ENCODE data around the gene LIPM.

Gene LIPM, protein sequence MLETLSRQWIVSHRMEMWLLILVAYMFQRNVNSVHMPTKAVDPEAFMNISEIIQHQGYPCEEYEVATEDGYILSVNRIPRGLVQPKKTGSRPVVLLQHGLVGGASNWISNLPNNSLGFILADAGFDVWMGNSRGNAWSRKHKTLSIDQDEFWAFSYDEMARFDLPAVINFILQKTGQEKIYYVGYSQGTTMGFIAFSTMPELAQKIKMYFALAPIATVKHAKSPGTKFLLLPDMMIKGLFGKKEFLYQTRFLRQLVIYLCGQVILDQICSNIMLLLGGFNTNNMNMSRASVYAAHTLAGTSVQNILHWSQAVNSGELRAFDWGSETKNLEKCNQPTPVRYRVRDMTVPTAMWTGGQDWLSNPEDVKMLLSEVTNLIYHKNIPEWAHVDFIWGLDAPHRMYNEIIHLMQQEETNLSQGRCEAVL

DNA sequence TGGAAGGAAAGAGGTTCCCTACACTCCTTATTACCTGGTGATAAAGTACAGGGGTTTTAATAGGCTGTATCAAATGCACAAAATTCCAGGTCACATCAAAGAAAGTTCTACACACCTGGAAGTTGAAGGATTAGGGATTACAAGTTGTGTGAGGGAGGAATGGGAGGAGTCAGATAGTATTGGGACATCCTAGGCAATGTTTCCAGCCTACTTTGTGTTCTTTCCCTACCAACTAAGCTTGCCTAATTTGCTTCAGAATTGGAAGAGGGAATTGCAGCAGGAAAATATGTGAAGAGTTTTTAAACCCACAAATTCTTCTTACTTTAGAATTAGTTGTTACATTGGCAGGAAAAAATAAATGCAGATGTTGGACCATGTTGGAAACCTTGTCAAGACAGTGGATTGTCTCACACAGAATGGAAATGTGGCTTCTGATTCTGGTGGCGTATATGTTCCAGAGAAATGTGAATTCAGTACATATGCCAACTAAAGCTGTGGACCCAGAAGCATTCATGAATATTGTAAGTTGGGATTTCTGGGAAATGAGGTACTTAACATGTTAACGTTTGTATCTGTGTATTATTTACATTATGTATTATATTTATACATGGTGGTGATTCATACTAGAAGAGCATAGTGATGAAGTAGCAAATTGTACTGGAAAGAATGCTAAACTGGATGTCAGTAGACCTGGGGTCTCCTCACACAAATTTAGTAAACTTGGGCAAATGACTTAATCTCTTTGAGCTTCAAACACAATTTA, at the start of gene LIPM:
Gene LIPM, plus strand, starts transcription at position 208 of the 763 bp plus-strand sequence. Its CDS starts 167 bp downstream, at position 375.
- no peak for DNase-seq

DNA sequence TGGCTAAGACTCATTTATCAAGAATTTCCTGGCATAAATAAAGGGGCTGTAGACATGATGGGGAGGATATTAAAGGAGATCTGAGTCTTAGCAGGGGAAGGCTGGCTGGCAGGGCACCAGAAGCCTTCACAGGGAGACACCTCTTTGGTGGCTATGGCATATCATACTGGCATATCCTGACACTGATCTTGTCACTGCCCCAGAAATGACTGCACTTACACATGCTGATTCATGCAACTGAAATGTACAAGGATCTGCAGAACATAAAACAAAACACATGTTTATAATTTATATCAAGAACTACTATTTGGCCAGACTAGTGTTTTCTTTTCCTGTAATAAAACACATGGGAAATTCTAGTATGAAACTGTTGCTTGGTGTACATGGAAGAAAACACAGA, 48.2 kb upstream of the LIPM start:
- DNase-seq, result no peak

DNA sequence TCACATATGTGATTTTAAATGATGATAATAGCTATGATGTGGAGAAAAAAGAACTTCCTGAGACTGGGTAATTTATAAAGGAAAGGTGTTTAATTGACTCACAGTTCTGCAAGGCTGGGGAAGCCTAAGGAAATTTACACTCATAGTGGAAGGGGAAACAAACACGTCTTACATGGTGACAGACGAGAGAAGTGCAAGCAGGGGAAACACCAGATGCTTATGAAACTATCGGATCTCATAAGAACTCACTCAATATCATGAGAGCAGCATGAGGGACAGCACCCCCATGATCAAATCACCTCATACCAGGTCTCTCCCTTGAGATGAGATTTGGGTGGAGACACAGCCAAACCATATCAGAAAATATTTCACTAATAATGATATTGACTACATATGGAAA, 46.8 kb upstream of the LIPM start:
- DNase-seq, result no peak

DNA sequence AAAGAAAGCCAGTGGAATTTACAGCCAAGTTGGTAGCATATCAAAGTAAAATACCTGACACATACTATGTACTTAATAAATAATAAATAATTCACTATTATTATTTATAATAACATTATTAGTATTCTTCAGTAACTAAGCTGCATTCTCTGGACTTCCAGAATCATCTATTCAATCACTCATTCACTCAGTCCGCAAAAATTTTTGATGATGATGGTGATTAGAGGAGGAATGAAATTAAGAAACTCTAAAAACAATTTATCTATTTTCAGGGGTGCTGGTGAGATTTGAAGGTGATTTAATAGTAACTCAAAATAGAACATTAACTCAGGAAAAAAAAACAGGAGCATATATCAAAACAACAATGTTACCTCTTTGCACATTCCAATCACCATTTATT, 45.9 kb upstream of the LIPM start:
- DNase-seq, result no peak

DNA sequence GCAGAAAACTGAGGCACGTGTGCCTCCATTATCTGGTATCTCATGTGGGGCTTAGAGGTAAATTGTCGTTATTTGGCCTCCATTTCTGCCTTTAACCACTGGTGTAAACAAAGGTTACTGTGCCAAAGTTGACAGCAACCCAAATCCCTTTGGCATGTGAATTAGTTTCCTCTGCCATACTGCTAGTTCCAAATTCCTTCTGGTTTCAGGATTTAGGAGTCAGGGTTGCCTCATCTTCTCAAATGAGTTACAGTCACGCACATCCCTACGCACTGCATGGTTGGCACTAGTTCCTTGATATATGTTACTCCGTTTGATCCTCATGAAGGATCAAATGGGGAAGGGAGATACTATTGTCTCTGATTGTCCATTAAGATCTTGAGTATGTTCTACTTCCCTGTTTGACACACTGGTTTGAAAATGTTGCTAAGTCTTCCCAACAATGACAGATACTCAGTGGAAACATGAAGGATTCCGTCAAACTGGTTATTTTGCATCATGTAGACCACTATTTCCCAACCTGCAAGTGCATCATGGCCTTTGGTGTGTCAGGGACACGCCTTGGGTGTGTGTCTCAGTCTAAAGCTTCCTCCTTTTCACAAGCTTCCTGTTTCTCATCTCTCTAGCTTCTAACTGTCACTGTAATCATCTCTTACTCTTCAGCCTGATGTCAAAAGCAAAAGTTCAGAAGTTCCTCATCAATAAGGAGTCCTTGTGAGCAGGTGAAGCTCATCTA, 43.0 kb upstream of the LIPM start, which contains the start of gene LIPN:
Gene LIPN, plus strand, starts transcription at position 655 of the 736 bp plus-strand sequence. CDS start 1,386 bp downstream, outside the sequence.
- no peak for DNase-seq

DNA sequence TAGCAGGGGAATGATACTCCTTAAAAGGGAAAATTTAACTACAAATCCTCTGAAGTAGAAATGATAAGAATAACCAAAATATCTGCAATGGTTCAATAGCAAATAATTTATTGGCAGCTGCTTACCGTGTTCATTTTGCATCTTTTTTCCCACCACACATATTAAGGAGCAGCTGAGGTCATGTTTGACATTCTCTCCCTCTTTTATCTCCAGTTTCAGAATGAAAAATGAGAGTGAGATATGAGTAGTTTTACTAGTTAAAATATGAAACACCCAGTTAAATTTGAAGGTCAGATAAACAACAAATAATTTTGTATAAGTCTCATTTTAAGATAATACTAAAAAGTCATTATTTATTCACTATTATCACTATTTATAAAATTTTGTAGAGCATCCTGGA, 39.6 kb upstream of the LIPM start:
- no peak for DNase-seq

DNA sequence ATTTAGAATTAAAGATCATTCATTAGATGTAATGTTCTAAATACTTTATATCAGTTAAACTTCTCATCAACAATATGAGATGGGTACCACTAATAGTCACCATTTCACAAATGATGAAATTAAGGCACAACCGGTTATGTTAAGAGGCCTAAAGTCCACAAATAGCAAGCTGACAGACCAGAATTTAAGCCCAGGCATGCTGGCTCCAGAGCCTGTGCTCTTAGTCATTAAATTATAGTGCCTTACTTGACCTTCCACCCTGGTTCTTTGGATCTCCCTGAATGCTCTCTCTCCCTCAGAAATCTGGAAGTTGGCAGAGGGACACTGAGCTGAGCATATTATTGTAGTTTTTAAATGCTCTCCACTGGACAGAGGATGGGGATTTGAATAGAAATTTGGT, 39.1 kb upstream of the LIPM start:
- DNase-seq, result no peak

DNA sequence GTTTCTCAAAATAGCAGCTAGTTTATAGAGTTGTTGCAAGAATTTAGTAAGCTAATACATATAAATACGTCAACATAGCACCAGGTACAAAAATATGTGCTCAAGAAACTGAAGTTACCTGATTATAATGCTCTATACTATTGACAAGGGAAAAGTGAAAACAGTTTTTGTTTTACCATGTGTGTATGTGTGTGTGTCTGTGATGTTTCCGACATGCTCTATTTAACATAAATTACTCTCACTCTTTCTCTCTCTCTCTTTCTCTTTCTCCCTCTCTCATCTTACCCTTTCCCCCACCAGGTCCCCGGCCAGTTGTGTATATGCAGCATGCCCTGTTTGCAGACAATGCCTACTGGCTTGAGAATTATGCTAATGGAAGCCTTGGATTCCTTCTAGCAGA, 38.4 kb upstream of the LIPM start:
- DNase-seq, result no peak

DNA sequence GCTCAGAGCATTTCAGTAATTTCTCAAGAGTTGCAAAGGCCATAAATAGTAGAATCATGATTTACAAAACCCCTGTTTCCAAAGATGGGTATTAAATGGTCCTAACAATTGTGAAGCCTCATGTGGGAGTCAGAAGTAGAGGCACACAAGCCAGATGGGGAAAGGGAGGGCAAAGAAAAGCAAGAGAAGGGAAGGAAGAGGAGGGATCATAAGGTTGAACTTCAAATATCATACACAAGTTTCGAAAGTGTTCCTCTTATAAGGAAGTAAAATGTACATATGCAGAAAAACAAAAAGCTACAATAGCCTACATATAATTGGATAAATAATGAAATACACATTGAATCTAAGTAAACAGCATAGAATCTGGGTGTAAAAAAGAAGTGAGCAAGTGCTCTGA, 36.7 kb upstream of the LIPM start:
- no peak for DNase-seq

DNA sequence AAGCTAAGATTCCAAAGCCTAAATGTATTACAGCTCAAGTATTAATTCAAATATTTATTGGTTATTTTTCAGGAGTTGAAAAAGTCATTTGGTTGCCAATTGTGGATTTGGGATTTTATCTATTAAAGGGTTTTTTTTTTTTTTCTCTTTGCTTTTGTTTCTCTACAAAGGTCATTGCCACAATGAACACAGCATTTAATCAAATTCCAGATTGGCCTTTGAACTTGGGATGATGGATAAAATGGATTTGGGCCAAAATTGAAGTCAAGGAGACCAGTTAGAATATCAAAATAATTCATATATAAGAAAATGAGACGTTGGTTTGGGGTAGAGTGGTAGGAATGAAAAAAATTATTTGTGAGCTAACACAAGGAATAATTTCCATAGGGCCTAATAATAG, 33.1 kb upstream of the LIPM start:
- DNase-seq, result no peak

DNA sequence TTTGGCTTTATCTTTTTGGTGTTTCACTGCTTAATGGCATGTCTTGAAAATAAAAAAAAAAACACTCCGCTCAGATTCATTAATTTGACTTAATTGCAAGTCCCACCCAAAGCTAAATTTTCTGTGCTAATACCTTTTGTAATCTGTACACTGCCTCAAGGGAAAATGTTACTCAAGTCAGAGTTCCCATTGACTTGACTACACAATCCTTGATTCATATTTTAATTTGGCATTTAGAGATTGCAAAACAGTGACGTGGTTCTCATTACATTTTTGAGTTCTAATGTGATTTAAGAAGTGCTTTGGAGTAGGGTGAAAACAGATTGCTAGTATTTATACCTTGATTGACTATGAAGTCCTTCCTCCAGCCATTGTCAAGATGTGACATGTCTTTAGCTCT, 21.3 kb upstream of the LIPM start:
- DNase-seq, result no peak

DNA sequence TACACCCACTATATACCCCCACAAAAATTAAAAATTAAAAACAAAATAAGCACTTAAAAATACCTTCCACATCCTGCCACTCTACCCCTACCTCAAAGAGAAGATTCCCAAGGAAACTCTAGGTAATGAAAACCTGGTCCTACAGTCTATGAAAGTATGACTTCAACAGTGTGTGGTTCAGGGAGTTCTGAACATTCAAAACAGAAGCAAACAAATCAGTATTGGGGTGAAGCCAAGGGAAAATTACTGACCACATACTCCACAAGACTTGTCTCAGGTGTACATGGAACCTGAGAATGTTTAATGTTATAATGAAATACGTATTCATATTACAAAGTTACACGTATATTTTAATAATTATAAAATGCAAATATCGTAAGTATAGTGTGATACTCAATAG, 20.3 kb upstream of the LIPM start:
- DNase-seq, result no peak

DNA sequence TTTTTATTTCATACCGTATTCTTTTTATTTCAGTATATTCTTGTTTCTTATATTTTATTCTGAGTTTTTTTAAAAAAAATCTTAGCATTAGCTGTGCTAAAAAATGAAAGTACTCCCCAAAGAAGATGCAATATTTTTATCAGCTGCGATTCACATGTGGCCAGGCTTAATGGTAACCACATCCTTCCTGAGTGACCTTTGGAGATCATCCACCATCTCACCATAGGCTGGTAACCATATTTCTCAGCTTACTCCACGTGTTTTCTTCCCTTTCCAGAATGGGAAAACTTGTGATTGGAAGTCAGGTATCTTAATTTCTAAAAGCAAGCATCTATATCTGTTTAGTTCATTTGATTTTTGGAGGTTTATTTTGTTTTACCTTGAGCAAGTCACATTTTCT, 18.8 kb upstream of the LIPM start:
- DNase-seq, result no peak

DNA sequence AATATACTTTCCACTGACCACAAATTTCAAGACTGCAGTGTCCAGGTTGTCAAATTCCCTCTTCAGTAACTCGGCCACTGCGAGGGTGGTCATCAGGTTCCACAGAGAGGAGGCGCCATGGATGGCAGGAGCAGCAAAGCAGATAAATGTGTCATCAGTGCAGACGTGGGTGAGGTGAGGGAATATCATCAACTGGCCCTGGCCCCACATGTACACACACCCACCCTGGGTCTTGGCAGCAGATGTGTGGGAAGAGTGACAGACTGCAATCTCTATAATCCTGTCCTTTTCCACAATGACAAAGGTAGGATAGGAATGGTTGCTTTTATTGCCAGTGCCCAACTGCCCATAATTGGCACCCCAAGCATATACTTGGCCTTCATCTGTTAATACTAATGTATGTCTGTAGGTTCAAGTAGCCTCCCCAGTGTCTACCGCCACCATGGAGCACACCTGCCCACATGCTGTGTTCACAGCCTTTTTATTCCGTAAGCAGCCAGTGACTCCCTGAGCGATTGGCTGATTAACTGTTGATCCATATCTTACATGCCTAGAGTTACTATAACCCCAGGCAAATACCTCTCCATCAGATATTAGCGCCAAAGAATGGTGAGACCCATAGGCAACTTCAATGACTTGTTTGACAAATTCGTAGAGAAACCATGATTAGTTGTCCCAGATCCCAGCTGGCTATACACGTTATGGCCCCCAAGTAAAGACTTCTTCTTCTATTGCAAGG, 16.3 kb upstream of the LIPM start:
- DNase-seq, result no peak

DNA sequence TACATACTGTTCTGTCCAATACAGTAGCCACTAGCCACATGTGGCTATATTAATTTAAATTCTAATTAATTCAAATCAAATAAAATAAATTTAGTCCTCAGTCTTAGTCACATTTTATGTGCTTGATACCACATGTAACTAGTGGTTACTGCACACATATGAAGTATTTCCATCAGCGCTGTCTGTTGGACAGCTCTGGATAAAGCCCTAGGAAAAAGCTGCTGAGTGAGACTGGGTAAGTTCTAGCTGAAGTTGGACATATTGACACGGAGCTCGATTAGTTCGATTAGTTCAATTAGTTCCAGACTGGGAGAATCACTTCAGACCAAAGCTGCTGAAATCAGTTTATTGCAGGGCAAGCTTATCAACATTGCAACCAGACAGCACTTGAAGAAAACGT, 15.1 kb upstream of the LIPM start:
- DNase-seq, result no peak

DNA sequence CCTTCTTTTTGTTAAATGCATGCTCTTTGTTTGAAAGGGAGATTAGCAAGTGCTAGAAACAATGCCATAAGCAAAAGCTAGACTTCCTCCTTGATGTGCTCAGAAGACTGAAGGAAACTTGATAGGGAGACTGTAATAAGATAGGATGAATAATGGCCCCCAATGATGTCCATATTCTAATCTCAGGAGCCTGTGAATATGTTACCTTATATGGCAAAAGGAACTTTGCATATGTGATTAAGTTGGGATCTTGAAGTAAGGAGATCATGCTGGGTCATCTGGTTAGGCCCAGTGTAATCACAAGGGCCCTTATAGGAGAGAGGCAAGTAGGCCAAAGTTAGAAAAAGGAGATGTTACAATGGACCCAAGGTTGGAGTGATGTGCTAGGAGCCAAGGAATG, 13.6 kb upstream of the LIPM start:
- no peak for DNase-seq

DNA sequence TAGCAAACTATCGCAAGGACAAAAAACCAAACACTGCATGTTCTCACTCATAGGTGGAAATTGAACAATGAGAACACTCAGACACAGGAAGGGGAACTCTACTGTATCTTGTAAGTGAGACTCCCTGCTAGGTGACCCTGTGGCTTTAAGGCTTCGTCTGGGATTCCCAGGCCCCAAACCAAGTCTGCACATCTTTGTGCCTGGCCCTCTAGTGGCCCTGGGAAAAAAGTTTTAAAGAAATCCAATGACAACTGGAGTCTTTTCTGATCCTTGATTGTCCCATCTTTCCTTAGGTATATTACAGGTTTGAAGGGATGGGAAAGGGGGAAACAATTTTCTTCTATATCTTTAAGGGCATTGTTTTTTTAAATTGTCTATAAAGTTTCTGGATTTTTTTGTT, 10.6 kb upstream of the LIPM start:
- no peak for DNase-seq

DNA sequence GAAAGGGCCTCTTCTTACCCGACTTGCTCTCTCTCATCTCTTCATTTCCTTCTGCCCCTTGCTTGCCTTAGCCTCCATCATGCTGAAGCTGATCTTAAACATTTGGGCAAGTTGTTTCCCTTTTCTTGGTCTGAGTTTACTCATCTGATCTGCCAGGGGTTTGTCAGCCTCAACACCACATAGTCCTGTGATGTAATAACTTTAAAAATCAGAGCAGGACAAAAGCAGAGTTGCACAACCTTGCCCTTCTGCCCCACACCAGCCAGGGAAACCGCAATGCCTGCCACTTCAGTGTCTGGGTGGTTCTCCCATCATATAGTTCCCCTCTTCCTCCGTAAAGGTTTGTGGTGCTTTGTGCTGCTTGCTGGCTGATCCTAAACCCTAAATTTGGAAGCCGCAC, 9.9 kb upstream of the LIPM start:
- no peak for DNase-seq

DNA sequence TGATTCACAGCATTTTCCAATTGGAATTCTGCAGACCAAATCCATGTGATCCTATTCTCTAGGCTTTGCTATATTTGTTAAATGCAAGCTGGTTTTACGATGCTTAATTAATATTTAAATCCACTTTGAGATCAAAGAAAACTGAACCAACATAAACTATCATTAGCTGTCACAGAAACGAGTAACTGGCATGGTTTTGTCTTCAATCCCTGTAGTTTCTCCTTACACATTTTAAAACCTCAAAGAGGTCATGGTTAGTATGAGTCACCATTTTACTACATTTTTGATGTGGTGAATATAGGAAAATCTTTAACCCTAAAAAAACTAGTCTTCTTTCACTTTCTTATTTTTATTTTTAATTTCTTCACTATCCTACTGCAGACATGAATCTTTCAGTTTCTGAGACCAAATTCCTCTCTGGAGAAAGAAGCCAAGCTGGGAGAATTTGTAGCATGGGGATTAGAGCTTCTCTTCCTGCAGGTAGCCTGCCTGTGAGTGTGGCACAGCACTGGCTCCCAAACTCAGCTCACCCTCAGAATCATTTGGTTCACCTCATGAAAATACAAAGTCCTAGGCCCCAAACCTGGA, 8.7 kb upstream of the LIPM start:
- DNase-seq, result no peak

DNA sequence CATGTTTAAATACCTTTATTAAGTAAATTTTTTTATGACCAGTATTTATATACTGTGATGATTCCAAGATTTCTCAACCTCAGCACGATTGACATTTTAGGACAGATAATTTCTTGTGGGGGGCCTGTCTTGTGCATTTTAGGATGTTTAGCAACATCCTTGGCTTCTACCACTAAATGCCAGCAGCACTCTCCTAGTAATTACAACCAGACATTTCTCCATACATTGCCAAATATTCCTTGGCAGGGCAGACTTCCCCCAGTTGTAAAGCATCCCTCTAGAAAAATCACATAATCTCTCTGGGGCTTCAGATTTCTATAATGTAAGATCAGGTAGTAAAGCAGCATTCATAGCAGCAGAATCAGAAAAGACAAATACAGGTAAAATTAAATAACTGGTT, 7.8 kb upstream of the LIPM start:
- no peak for DNase-seq

DNA sequence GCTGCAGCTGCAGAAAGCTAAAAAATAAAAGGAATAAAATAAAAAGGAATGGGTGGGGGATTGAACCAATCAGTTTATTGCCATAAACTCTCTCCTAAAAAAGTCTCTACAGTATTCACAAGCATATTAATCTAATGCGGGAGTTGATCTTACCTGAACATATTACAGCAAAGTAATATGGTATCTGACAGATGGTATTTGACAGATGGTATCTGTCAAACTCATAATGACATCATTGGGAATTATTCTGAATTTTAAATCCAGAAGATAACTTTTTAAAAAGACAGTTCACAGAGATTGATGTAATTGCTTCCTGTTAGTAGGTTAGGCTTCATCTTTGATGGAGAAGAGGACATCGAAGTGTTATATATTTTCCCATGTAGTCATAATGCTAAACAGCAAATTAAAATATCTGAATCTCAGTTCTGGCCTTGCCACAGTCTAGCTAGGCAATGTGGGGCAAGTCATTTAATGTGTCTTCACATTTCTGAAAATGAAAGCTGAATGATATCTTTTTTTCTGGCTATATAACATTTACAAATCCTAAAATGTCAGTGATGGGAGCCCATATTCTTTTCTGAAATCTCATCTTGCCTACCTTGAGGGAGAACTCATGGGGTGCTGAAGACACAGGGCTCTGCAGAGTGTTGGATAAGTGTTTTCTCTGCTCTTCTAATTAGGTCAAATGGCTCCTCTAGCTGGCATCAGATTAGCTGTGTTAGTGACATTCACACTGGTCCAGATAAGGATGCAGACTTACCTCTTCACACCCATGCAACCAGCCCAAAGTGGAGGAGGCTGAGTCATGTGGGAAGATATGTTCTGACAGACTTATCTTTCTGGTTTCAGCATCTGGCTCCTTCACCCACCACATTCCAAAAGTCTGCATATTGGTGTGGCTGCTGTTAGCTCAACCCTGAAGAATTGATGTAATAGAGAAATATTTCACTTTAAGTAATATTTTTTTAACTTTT, 2.1 kb upstream of the LIPM start:
- no peak for DNase-seq
